H1 (cell line): ENCODE results near the gene UQCRQ. TPM values are rescaled to one million over a fixed set of nuclear protein-coding genes. Genes with fewer than 3 reads are reported as not detected.

Source experiments
- CEBPB ChIP-seq: IDR thresholded peaks from 2 replicates; pipeline ENCODE4 v1.6.1; 2012; ENCODE audit warnings: low read depth, low read length
- polyA plus RNA-seq, 7 experiments: library from polyadenylated mRNA; depleted of rRNA in 3 of 7; stranded (reverse) in 5 of 7; unstranded in 2 of 7; fragments of >200 nt in 5 of 7; fragments of 200-250 nt in 2 of 7; gene quantifications; 1 replicate in 5 of 7; 2 replicates in 1 of 7; 4 replicates in 1 of 7; pipeline versions ENCODE4 v1.2.1 to v1.2.3, GENCODE V29; 2011 to 2013; ENCODE audit warnings: missing spikeins in 2 of 7, mixed read lengths in 2 of 7
- total RNA-seq: library from RNA; stranded (reverse); fragmentation: NEBNext Ultra II Directional; extraction: Animal tissue kit (Norgen Biotek cat#: 25700); gene quantifications from 2 replicates; pipeline ENCODE4 v1.2.1, GENCODE V29; 2021

UQCRQ gene
- total and polyA plus RNA-seq, 2 of the 8 experiments (the other 6 are each of a cell fraction or from before 2014, with no cell fraction given): 177 to 293 TPM

- TF ChIP-seq CEBPB: no peak
Measured at GRCh38 chr5:132841305-132841704, 25.1 kb upstream of the UQCRQ start (continued).
